Gastrocnemius medialis (tissue), 4 donors: ENCODE data around the gene PLA2G2F.
"Not testable (repeated sequence)": the region's sequence is repeated elsewhere in the genome, so short reads cannot be mapped to it uniquely, and the experiment has no call there.

ENCODE experiments used
- POLR2A ChIP-seq, 2 donors: fragments of 450-650 bp; IDR thresholded peaks; one replicate each; pipeline ENCODE4 v1.6.1; 2017; ENCODE audit warnings: antibody characterized with exemption in 2 of 2, mild to moderate bottlenecking in 2 of 2, moderate library complexity in 2 of 2
- TF ChIP-seq, protein P1 (sequence below), 5 experiments: fragments of 450-650 bp in 3 of 5; fragments of 200-600 bp in 2 of 5; sonication (generic) in 2 of 5; IDR thresholded peaks in 4 of 5; conservative IDR thresholded peaks in 1 of 5; 1 replicate in 4 of 5; 2 replicates in 1 of 5; pipeline ENCODE4 v1.5.1; 2016 to 2019; ENCODE audit warnings: antibody characterized with exemption in 5 of 5, mild to moderate bottlenecking in 3 of 5, moderate library complexity in 3 of 5

DNA sequence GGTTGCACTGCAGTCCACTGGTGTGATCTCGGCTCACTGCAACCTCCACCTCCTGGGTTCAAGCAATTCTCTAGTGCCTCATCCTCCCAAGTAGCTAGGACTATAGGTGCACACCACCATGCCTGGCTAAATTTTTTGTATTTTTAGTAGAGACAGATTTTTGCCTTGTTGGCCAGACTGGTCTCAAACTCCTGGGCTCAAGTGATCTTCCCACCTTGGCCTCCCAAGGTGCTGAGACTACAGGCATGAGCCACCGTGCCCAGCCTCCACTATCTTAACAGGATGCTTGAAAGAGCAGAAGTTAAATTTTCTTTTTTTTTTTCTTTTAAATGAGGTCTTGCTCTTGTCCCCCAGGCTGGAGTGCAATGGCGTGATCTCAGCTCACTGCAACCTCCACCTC, 8.6 kb upstream of the PLA2G2F start:
- TF ChIP-seq, protein P1, sequence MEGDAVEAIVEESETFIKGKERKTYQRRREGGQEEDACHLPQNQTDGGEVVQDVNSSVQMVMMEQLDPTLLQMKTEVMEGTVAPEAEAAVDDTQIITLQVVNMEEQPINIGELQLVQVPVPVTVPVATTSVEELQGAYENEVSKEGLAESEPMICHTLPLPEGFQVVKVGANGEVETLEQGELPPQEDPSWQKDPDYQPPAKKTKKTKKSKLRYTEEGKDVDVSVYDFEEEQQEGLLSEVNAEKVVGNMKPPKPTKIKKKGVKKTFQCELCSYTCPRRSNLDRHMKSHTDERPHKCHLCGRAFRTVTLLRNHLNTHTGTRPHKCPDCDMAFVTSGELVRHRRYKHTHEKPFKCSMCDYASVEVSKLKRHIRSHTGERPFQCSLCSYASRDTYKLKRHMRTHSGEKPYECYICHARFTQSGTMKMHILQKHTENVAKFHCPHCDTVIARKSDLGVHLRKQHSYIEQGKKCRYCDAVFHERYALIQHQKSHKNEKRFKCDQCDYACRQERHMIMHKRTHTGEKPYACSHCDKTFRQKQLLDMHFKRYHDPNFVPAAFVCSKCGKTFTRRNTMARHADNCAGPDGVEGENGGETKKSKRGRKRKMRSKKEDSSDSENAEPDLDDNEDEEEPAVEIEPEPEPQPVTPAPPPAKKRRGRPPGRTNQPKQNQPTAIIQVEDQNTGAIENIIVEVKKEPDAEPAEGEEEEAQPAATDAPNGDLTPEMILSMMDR (IDR thresholded peaks at IDR 0.05 in 4 of 5, conservative IDR thresholded peaks at IDR 0.05 in 1 of 5) = not testable (repeated sequence)
- TF ChIP-seq POLR2A (IDR thresholded peaks at IDR 0.05) = not testable (repeated sequence)
